ENCODE measurements around the gene RARB. TPM values are rescaled to one million over a fixed set of nuclear protein-coding genes. Genes with fewer than 3 reads are reported as not detected.

The RARB gene
- total and polyA plus RNA-seq, 9 of the 15 experiments (the other 6 are each of a cell fraction or from before 2014, with no cell fraction given), result 0.15 to 1.3 (median 0.27) TPM

DNA sequence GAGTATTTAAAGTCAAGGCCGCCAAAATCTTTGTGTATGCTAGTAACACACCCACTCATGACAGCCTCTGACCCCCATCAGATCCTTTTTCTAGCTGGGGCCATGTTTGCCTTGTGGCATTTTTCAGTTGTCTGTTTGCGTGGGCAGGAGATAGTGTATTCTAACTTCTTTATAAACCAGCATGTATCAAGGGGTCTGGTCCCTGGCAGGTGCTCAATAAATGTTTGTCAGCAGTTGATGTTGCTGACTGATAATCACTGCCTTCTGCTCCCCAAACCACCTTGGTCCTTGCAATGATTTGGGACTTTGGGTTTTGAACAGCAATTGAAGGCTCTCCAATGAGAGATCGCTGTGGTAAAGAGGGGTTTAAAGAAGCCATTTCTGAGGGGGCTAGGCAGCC, 19.2 kb downstream of the RARB start (continued):
- no peak for TF ChIP-seq ARID4B (CRISPR knock-in tag; IDR thresholded peaks at IDR 0.05)
- TF ChIP-seq FOSL1 (tag; conservative IDR thresholded peaks at IDR 0.05), result no peak
- TF ChIP-seq, protein P1, sequence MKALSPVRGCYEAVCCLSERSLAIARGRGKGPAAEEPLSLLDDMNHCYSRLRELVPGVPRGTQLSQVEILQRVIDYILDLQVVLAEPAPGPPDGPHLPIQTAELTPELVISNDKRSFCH (CRISPR knock-in tag; IDR thresholded peaks at IDR 0.05), result no peak
- TF ChIP-seq, protein P1 (tag; IDR thresholded peaks at IDR 0.05), result no peak
- TF ChIP-seq ARNT (IDR thresholded peaks at IDR 0.05), result no peak
- no peak for TF ChIP-seq GATA2 (CRISPR knock-in tag; IDR thresholded peaks at IDR 0.05)
- no peak for TF ChIP-seq MBD2 (IDR thresholded peaks at IDR 0.05; ENCODE audit: borderline replicate concordance, low read depth)

All from K562 (cell line).